SK-N-SH treated with all-trans-retinoic acid at 6 μM for 48 hours (cell line): ENCODE results near the gene SIRPB1.

Experiments used
- CSDC2 ChIP-seq: fragments of 250-450 bp; sonication (Bioruptor Pico); IDR thresholded peaks from 2 replicates; pipeline ENCODE4 v1.5.0; 2020; ENCODE audit warnings: mild to moderate bottlenecking, moderate library complexity
- PPARA ChIP-seq: fragments of 250-450 bp; sonication (Bioruptor Pico); IDR thresholded peaks from 2 replicates; pipeline ENCODE4 v1.5.0; 2020; ENCODE audit warnings: mild to moderate bottlenecking, borderline replicate concordance
- RARB ChIP-seq: fragments of 250-450 bp; sonication (Bioruptor Pico); IDR thresholded peaks from 2 replicates; pipeline ENCODE4 v1.8.0; 2021; ENCODE audit warnings: mild to moderate bottlenecking, moderate library complexity
- TCF4 ChIP-seq: fragments of 250-450 bp; sonication (Bioruptor Pico); IDR thresholded peaks from 2 replicates; pipeline ENCODE4 v1.8.0; 2021; ENCODE audit warnings: mild to moderate bottlenecking, moderate library complexity, borderline replicate concordance
- ZC3H10 ChIP-seq: fragments of 250-450 bp; sonication (Bioruptor Pico); IDR thresholded peaks from 2 replicates; pipeline ENCODE4 v1.5.1; 2021; ENCODE audit warnings: mild to moderate bottlenecking, moderate library complexity
- ZFP3 ChIP-seq: fragments of 250-450 bp; sonication (Bioruptor Pico); IDR thresholded peaks from 2 replicates; pipeline ENCODE4 v1.5.0; 2020; ENCODE audit warnings: mild to moderate bottlenecking, moderate library complexity
- ZFP30 ChIP-seq: fragments of 450-650 bp; formaldehyde crosslinking; IDR thresholded peaks from 2 replicates; pipeline ENCODE4 v1.5.0; 2022; ENCODE audit warnings: mild to moderate bottlenecking, moderate library complexity
- ZNF8 ChIP-seq: fragments of 450-650 bp; formaldehyde crosslinking; IDR thresholded peaks from 2 replicates; pipeline ENCODE4 v1.5.0; 2020; ENCODE audit warnings: mild to moderate bottlenecking, moderate library complexity
- TF ChIP-seq, protein P1 (sequence below): fragments of 250-450 bp; sonication (Bioruptor Pico); IDR thresholded peaks from 2 replicates; pipeline ENCODE4 v1.5.1; 2021; ENCODE audit warnings: mild to moderate bottlenecking, moderate library complexity

DNA sequence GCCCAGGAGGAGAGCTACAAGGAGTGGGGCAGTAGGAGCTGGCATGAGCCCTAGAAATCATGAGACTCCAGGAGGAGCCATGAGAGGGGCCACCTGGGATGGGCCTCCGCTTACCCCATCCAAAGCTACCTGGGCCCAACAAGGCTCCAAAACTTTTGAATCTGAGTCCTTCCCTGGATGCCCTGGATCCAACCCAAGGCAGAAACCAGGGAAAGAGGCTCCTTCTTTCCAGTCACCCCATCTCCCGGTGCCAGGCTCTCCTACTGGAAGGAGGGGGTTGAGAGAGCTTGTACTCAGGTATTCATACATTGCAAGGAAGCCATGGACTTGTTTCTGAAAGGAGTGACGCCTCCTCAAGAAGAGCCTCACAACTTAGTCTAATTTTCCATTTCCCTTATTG, 45.5 kb upstream of the SIRPB1 start:
- TF ChIP-seq ZFP30 (CRISPR knock-in tag): no peak
- TF ChIP-seq ZNF8 (CRISPR knock-in tag): no peak
- TF ChIP-seq ZFP3: no peak
- TF ChIP-seq RARB (CRISPR knock-in tag): no peak
- no peak for TF ChIP-seq TCF4 (CRISPR knock-in tag)
- TF ChIP-seq, protein P1, sequence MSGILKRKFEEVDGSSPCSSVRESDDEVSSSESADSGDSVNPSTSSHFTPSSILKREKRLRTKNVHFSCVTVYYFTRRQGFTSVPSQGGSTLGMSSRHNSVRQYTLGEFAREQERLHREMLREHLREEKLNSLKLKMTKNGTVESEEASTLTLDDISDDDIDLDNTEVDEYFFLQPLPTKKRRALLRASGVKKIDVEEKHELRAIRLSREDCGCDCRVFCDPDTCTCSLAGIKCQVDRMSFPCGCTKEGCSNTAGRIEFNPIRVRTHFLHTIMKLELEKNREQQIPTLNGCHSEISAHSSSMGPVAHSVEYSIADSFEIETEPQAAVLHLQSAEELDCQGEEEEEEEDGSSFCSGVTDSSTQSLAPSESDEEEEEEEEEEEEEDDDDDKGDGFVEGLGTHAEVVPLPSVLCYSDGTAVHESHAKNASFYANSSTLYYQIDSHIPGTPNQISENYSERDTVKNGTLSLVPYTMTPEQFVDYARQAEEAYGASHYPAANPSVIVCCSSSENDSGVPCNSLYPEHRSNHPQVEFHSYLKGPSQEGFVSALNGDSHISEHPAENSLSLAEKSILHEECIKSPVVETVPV (CRISPR knock-in tag): no peak
- no peak for TF ChIP-seq ZC3H10 (CRISPR knock-in tag)
- TF ChIP-seq CSDC2 (CRISPR knock-in tag): no peak
- TF ChIP-seq PPARA (CRISPR knock-in tag): no peak
